ENCODE measurements around the gene CR1L.

GRCh38 chr1:207659545-207660153 is 14.7 kb downstream of the CR1L start:
- TF ChIP-seq, protein P1, sequence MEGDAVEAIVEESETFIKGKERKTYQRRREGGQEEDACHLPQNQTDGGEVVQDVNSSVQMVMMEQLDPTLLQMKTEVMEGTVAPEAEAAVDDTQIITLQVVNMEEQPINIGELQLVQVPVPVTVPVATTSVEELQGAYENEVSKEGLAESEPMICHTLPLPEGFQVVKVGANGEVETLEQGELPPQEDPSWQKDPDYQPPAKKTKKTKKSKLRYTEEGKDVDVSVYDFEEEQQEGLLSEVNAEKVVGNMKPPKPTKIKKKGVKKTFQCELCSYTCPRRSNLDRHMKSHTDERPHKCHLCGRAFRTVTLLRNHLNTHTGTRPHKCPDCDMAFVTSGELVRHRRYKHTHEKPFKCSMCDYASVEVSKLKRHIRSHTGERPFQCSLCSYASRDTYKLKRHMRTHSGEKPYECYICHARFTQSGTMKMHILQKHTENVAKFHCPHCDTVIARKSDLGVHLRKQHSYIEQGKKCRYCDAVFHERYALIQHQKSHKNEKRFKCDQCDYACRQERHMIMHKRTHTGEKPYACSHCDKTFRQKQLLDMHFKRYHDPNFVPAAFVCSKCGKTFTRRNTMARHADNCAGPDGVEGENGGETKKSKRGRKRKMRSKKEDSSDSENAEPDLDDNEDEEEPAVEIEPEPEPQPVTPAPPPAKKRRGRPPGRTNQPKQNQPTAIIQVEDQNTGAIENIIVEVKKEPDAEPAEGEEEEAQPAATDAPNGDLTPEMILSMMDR (conservative IDR thresholded peaks at IDR 0.05; ENCODE audit: low read length): no peak
- TF ChIP-seq EZH2phosphoT487 (IDR thresholded peaks at IDR 0.05; ENCODE audit: borderline replicate concordance): no peak

Measured in Loucy (cell line).